SK-N-SH (cell line): ENCODE data around the gene AUTS2. TPM values are rescaled to one million over a fixed set of nuclear protein-coding genes. Genes with fewer than 3 reads are reported as not detected.

Experiments used
- CTCF ChIA-PET: fragments of 300-600, 350-600 bp; formaldehyde crosslinking; extraction: SDS; loops from one replicate; lab custom pipeline; 2021; lab: Yijun Ruan, JAX
- POLR2A ChIA-PET: fragments of 350-600 bp; sonication (Branson Sonifier 250); formaldehyde crosslinking; extraction: SDS; loops from one replicate; lab custom pipeline; 2020; ENCODE audit warnings: antibody characterized with exemption, inconsistent platforms; lab: Yijun Ruan, JAX
- DNase-seq: peaks from one replicate; pipeline ENCODE4 v3.0.0; 2012
- H2AFZ ChIP-seq: fragments of 200-600 bp; sonication (generic); 2 replicates; pipeline ENCODE4 v1.8.1; 2016; ENCODE audit warnings: antibody characterized with exemption, mild to moderate bottlenecking, low read depth
- H3F3A ChIP-seq: fragments of 200-600 bp; sonication (generic); replicated peaks from 2 replicates; pipeline ENCODE3; 2016; ENCODE audit warnings: antibody characterized with exemption, mild to moderate bottlenecking; ENCODE audit not compliant: insufficient read depth
- H3K27ac ChIP-seq, 2 experiments: fragments of 200-500 bp in 1 of 2; fragments of 200-600 bp in 1 of 2; sonication (Bioruptor generic) in 1 of 2; sonication (generic), shearing (Covaris generic) in 1 of 2; 2 replicates each; pipeline versions ENCODE4 v1.5.1 to v1.6.1; 2014 to 2016; ENCODE audit warnings: low read depth in 2 of 2, inconsistent platforms in 1 of 2, low read length in 1 of 2, mild to moderate bottlenecking in 1 of 2, mixed read lengths in 1 of 2
- H3K27me3 ChIP-seq: fragments of 200-600 bp; sonication (generic), shearing (Covaris generic); 2 replicates; pipeline ENCODE4 v1.6.1; 2016; ENCODE audit warnings: mixed run types; ENCODE audit not compliant: insufficient read depth
- H3K36me3 ChIP-seq, 2 experiments: fragments of 200-500 bp in 1 of 2; fragments of 200-600 bp in 1 of 2; sonication (Bioruptor generic) in 1 of 2; sonication (generic) in 1 of 2; replicated peaks in 1 of 2; 2 replicates each; pipeline versions ENCODE3 to v1.5.1; 2014 to 2016; ENCODE audit warnings: low read length in 1 of 2, mild to moderate bottlenecking in 1 of 2; ENCODE audit not compliant: insufficient read depth in 2 of 2, control insufficient read depth in 1 of 2
- H3K4me1 ChIP-seq, 2 experiments: fragments of 200-500 bp in 1 of 2; fragments of 200-600 bp in 1 of 2; sonication (Bioruptor generic) in 1 of 2; sonication (generic), shearing (Covaris generic) in 1 of 2; 2 replicates each; pipeline versions ENCODE4 v1.5.1 to v1.6.1; 2014 to 2016; ENCODE audit warnings: low read depth in 1 of 2, low read length in 1 of 2, mixed run types in 1 of 2; ENCODE audit not compliant: insufficient read depth in 2 of 2, control insufficient read depth in 1 of 2
- H3K4me2 ChIP-seq: fragments of 200-600 bp; sonication (generic), shearing (Covaris generic); 2 replicates; pipeline ENCODE4 v1.6.1; 2017; ENCODE audit warnings: mixed run types
- H3K4me3 ChIP-seq, 2 experiments: fragments of 200-500 bp in 1 of 2; fragments of 200-600 bp in 1 of 2; sonication (Bioruptor generic) in 1 of 2; sonication (generic), shearing (Covaris generic) in 1 of 2; 2 replicates each; pipeline versions ENCODE4 v1.5.1 to v1.8.1; 2014 to 2016; ENCODE audit warnings: low read depth in 2 of 2, inconsistent platforms in 1 of 2, low read length in 1 of 2, mild to moderate bottlenecking in 1 of 2, mixed read lengths in 1 of 2, moderate library complexity in 1 of 2
- H3K79me2 ChIP-seq: fragments of 200-600 bp; sonication (generic); 2 replicates; pipeline ENCODE4 v1.8.1; 2017; ENCODE audit warnings: mild to moderate bottlenecking; ENCODE audit not compliant: insufficient read depth
- H3K9ac ChIP-seq: fragments of 200-600 bp; sonication (generic); 2 replicates; pipeline ENCODE4 v1.6.1; 2017; ENCODE audit warnings: mixed run types
- H3K9me2 ChIP-seq: fragments of 200-600 bp; sonication (generic); 2 replicates; pipeline ENCODE4 v1.6.1; 2017; ENCODE audit warnings: mixed run types
- H3K9me3 ChIP-seq: fragments of 200-600 bp; sonication (generic); 2 replicates; pipeline ENCODE4 v1.6.1; 2017; ENCODE audit warnings: mixed run types, mild to moderate bottlenecking, moderate library complexity
- H4K20me1 ChIP-seq: fragments of 200-600 bp; sonication (generic); 2 replicates; pipeline ENCODE4 v1.6.1; 2017; ENCODE audit warnings: mild to moderate bottlenecking, mixed run types; ENCODE audit not compliant: insufficient read depth
- CHD2 ChIP-seq: fragments of 150-350 bp; IDR thresholded peaks from 2 replicates; pipeline ENCODE4 v1.6.1; 2018; ENCODE audit warnings: low read length; ENCODE audit not compliant: partially characterized antibody
- EZH2phosphoT487 ChIP-seq: fragments of 200-600 bp; sonication (generic); IDR thresholded peaks from 2 replicates; pipeline ENCODE4 v1.6.1; 2017; ENCODE audit warnings: low read depth, mixed run types, mild to moderate bottlenecking, antibody characterized with exemption, moderate library complexity, borderline replicate concordance
- FOSL2 ChIP-seq: IDR thresholded peaks from 2 replicates; pipeline ENCODE4 v1.4.0; 2012; ENCODE audit warnings: low read depth, mild to moderate bottlenecking, moderate library complexity, borderline replicate concordance
- FOXM1 ChIP-seq: IDR thresholded peaks from 2 replicates; pipeline ENCODE4 v1.4.0; 2012; ENCODE audit warnings: low read depth, mild to moderate bottlenecking
- JUND ChIP-seq: IDR thresholded peaks from 2 replicates; pipeline ENCODE4 v1.4.0; 2012
- MEF2A ChIP-seq: IDR thresholded peaks from 2 replicates; pipeline ENCODE4 v1.4.0; 2012; ENCODE audit warnings: low read depth, borderline replicate concordance
- NFIC ChIP-seq: IDR thresholded peaks from 2 replicates; pipeline ENCODE4 v1.4.0; 2012; ENCODE audit warnings: borderline replicate concordance
- RAD21 ChIP-seq: IDR thresholded peaks from 2 replicates; pipeline ENCODE4 v1.6.1; 2012; ENCODE audit warnings: mild to moderate bottlenecking, low read length
- SIN3A ChIP-seq: IDR thresholded peaks from 2 replicates; pipeline ENCODE4 v1.6.1; 2012; ENCODE audit warnings: low read depth, mild to moderate bottlenecking, low read length, moderate library complexity, borderline replicate concordance
- SMC3 ChIP-seq: IDR thresholded peaks from 2 replicates; pipeline ENCODE4 v1.6.1; 2012; ENCODE audit warnings: low read depth, low read length, improper control_type of control experiment
- TCF12 ChIP-seq: IDR thresholded peaks from 2 replicates; pipeline ENCODE4 v1.4.0; 2012
- TEAD4 ChIP-seq: IDR thresholded peaks from 2 replicates; pipeline ENCODE4 v1.4.0; 2012; ENCODE audit warnings: mild to moderate bottlenecking, borderline replicate concordance; ENCODE audit not compliant: insufficient read depth
- YY1 ChIP-seq: IDR thresholded peaks from 2 replicates; pipeline ENCODE4 v1.4.0; 2012; ENCODE audit warnings: low read depth, mild to moderate bottlenecking
- WGBS: methylation state at CpG from one replicate; pipeline ENCODE4 v1.1.6; 2017; ENCODE audit warnings: low lambda C conversion rate; 5-methylcytosine and 5-hydroxymethylcytosine counted together
- polyA plus RNA-seq, 3 experiments: library from polyadenylated mRNA; depleted of rRNA; stranded (reverse); fragments of >200 nt; gene quantifications; 2 replicates each; pipeline ENCODE4 v1.2.3, GENCODE V29; 2012
- TF ChIP-seq, protein P1 (sequence below): IDR thresholded peaks from 2 replicates; pipeline ENCODE4 v1.6.1; 2012; ENCODE audit warnings: mild to moderate bottlenecking, low read depth, low read length, moderate library complexity
- TF ChIP-seq, protein P2 (sequence below): fragments of 150-350 bp; IDR thresholded peaks from 2 replicates; pipeline ENCODE4 v1.6.1; 2016; ENCODE audit warnings: mild to moderate bottlenecking, low read depth, low read length

AUTS2 gene
- polyA plus RNA-seq, 1 of the 3 experiments (the other 2 are of a cell fraction): 15.6 TPM

DNA sequence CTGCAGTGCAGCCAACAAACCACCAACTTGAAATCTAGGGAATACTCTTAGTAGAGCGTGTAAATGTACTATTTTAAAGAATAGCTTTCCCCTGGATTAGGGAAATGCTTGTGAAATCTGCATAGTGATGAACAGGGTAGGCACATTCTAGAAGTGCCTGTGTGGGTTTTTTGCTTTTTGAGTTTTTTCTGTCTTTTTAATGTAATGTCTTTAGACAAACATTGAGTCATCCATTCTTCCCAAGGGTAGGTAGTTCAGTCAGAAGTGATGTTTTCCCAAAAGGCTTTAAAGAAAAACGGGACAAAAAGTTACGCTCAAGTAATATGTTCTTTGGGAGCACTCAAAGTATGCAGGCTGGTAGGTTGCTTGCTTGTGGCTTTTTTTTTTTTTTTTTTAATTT is 130.0 kb downstream of the AUTS2 start:
- Histone ChIP-seq H3K4me2 (no peak overlapping the region), H3K9me2 (no peaks in the 10 kb centered on the region), H3K27me3 (no peaks in the 10 kb centered on the region), H3F3A (peaks cover 7% of the 10 kb centered on the region), H4K20me1 (peaks cover 21% of the 10 kb centered on the region), H3K4me3 (no peak overlapping the region), H3K36me3 (no peaks in the 10 kb centered on the region), H2AFZ (no peak overlapping the region), H3K79me2 (peaks cover 19% of the 10 kb centered on the region), H3K9me3 (no peaks in the 10 kb centered on the region), H3K27ac (peak overlapping the region in 1 of 2 experiments; percentile 1; a peak in 1 of 4 replicates), H3K4me1 (peaks cover 0 to 5% of the 10 kb centered on the region in 2 experiments; a peak in 3 of 4 replicates), H3K9ac (no peak overlapping the region)
- ChIA-PET POLR2A (interaction anchor here (0.6 kb wide), 1 partner anchor 640 kb away, joined by 4 read pairs; no protein-coding TSS in a partner anchor), CTCF (interaction anchor here (1.6 to 2.0 kb wide), 2 partner anchors 10 to 51 kb away, joined by 3 to 6 read pairs; no protein-coding TSS in a partner anchor)
- TF ChIP-seq JUND: peak; percentile 36
- no peak for TF ChIP-seq NFIC
- TF ChIP-seq FOSL2: peak; percentile 39; the same call in 1 of the 2 replicates
- WGBS: 88% methylated on average over 3 of the region's 3 CpGs
- DNase-seq: no peak

DNA sequence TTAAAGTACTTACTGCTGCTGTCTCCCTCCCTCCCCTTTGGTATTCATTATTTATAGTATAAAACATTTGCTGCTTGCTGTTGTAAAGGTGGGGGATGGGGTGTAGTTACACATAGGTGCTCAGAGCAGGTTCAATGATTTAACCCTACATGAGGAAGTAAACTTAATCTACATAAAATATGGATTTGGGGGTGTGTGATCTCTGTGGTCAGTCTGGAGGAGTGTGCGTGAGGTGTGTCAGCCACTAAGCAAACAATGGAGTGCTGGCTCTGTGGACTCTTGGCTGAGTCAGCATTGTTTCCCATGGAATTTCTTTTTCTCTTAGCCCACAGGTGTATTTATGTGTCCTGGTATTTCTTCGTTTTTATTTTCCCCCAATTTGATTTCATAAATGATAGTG is 133.9 kb downstream of the AUTS2 start:
- Histone ChIP-seq H3F3A (peaks cover 7% of the 10 kb centered on the region), H3K27me3 (no peaks in the 10 kb centered on the region), H4K20me1 (peaks cover 46% of the 10 kb centered on the region), H2AFZ (no peak overlapping the region), H3K79me2 (peaks cover 28% of the 10 kb centered on the region), H3K9me3 (no peaks in the 10 kb centered on the region), H3K4me2 (no peak overlapping the region), H3K9ac (no peak overlapping the region), H3K4me1 (peaks cover 0 to 21% of the 10 kb centered on the region in 2 experiments; a peak in 3 of 4 replicates), H3K36me3 (no peaks in the 10 kb centered on the region), H3K4me3 (no peak overlapping the region), H3K27ac (no peak overlapping the region), H3K9me2 (no peaks in the 10 kb centered on the region)
- no peak for TF ChIP-seq SIN3A
- no peak for TF ChIP-seq TCF12
- TF ChIP-seq SMC3: no peak
- no peak for TF ChIP-seq FOXM1
- no peak for TF ChIP-seq YY1
- no peak for TF ChIP-seq TEAD4
- TF ChIP-seq MEF2A: no peak
- TF ChIP-seq, protein P1, sequence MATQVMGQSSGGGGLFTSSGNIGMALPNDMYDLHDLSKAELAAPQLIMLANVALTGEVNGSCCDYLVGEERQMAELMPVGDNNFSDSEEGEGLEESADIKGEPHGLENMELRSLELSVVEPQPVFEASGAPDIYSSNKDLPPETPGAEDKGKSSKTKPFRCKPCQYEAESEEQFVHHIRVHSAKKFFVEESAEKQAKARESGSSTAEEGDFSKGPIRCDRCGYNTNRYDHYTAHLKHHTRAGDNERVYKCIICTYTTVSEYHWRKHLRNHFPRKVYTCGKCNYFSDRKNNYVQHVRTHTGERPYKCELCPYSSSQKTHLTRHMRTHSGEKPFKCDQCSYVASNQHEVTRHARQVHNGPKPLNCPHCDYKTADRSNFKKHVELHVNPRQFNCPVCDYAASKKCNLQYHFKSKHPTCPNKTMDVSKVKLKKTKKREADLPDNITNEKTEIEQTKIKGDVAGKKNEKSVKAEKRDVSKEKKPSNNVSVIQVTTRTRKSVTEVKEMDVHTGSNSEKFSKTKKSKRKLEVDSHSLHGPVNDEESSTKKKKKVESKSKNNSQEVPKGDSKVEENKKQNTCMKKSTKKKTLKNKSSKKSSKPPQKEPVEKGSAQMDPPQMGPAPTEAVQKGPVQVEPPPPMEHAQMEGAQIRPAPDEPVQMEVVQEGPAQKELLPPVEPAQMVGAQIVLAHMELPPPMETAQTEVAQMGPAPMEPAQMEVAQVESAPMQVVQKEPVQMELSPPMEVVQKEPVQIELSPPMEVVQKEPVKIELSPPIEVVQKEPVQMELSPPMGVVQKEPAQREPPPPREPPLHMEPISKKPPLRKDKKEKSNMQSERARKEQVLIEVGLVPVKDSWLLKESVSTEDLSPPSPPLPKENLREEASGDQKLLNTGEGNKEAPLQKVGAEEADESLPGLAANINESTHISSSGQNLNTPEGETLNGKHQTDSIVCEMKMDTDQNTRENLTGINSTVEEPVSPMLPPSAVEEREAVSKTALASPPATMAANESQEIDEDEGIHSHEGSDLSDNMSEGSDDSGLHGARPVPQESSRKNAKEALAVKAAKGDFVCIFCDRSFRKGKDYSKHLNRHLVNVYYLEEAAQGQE: no peak
- TF ChIP-seq RAD21: no peak
- TF ChIP-seq, protein P2, sequence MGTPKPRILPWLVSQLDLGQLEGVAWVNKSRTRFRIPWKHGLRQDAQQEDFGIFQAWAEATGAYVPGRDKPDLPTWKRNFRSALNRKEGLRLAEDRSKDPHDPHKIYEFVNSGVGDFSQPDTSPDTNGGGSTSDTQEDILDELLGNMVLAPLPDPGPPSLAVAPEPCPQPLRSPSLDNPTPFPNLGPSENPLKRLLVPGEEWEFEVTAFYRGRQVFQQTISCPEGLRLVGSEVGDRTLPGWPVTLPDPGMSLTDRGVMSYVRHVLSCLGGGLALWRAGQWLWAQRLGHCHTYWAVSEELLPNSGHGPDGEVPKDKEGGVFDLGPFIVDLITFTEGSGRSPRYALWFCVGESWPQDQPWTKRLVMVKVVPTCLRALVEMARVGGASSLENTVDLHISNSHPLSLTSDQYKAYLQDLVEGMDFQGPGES: no peak
- no peak for TF ChIP-seq EZH2phosphoT487
- no peak for TF ChIP-seq CHD2
- no peak for DNase-seq
- CTCF ChIA-PET: interaction anchor here (1.0 kb wide), 1 partner anchor 200 kb away, joined by 3 read pairs; no protein-coding TSS in a partner anchor
- WGBS: 78% methylated on average over 2 of the region's 2 CpGs
- POLR2A ChIA-PET: no interaction called here
